SK-N-MC (cell line): ENCODE results near the gene CAPN12.

Experiments used
- EZH2 ChIP-seq: fragments of 200-600 bp; sonication (generic); IDR thresholded peaks from one replicate; pipeline ENCODE4 v1.6.1; 2017; ENCODE audit warnings: antibody characterized with exemption
- FOXP2 ChIP-seq: optimal IDR thresholded peaks from 2 replicates; pipeline ENCODE3; 2011; ENCODE audit warnings: mild to moderate bottlenecking, moderate library complexity; ENCODE audit not compliant: insufficient read depth; ENCODE audit errors: extremely low read length, control extremely low read depth
- POLR2AphosphoS5 ChIP-seq: IDR thresholded peaks from 2 replicates; pipeline ENCODE4 v1.6.1; 2012; ENCODE audit warnings: mild to moderate bottlenecking, low read depth, low read length, borderline replicate concordance

DNA sequence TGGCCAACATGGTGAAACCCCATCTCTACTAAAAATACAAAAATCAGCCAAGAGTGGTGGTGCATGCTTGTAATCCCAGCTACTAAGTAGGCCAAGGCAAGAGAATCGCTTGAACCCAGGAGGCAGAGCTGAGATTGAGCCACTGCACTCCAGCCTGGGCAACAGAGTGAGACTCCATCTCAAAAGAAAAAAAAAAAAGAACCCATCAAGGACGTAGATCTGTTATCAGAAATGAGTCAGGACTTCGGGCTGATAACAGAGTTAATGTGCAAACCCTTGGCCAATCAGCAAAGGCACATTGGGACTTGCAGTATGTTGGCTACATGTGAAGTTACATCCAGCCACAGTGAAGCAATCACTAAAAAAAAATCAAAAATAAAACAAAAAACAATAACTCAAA, 40.0 kb upstream of the CAPN12 start:
- TF ChIP-seq POLR2AphosphoS5, result no peak
- TF ChIP-seq EZH2, result no peak
- TF ChIP-seq FOXP2, result no peak
